A549 (cell line): ENCODE measurements around the gene CD99. TPM values are rescaled to one million over a fixed set of nuclear protein-coding genes. Genes with fewer than 3 reads are reported as not detected.

Experiments used
- ATAC-seq, 2 experiments: fragments of 200-7000 bp in 1 of 2; fragments of >200 bp in 1 of 2; cut with Nextera tagmentation in 1 of 2; cut with Tn5 transposase in 1 of 2; 3 replicates each; pipeline versions ENCODE4 v1.8.0 to v1.9.1; 2018 to 2020; ENCODE audit warnings: mild to moderate bottlenecking in 1 of 2, moderate library complexity in 1 of 2
- CTCF ChIA-PET: fragments of 300-600 bp; sonication (Branson Sonifier 250); formaldehyde crosslinking; extraction: SDS; loops from one replicate; lab custom pipeline; 2021; ENCODE audit warnings: antibody characterized with exemption, inconsistent platforms; lab: Yijun Ruan, JAX
- POLR2A ChIA-PET: fragments of 350-600 bp; formaldehyde crosslinking; extraction: SDS; loops from one replicate; lab custom pipeline; 2021; ENCODE audit warnings: antibody characterized with exemption, inconsistent platforms; lab: Yijun Ruan, JAX
- DNase-seq, 2 experiments: peaks; one replicate each; pipeline versions ENCODE4 v3.0.0 to v3.0.0-alpha.2; 2011 to 2016; ENCODE audit warnings: low read depth in 1 of 2, low spot score in 1 of 2
- FAIRE-seq: peaks from 2 replicates; lab custom pipeline; 2011; peaks lifted over from hg19 to GRCh38; lab: Jason Lieb, UNC
- H3K27ac ChIP-seq, 2 experiments: fragments of >200 bp; sonication (Bioruptor Twin); formaldehyde crosslinking; 3 replicates each; pipeline ENCODE4 v1.5.1; 2016 to 2017
- H3K4me1 ChIP-seq: fragments of >200 bp; sonication (Bioruptor Twin); formaldehyde crosslinking; 3 replicates; pipeline ENCODE4 v1.6.1; 2016
- H3K4me2 ChIP-seq: fragments of >200 bp; sonication (Bioruptor Twin); formaldehyde crosslinking; 3 replicates; pipeline ENCODE4 v1.6.1; 2016
- H3K4me3 ChIP-seq: fragments of >200 bp; sonication (Bioruptor Twin); formaldehyde crosslinking; 3 replicates; pipeline ENCODE4 v1.5.1; 2016
- H3K9me3 ChIP-seq: fragments of >200 bp; sonication (Bioruptor Twin); formaldehyde crosslinking; 3 replicates; pipeline ENCODE4 v1.6.1; 2016
- BCL3 ChIP-seq: fragments of >200 bp; sonication (Bioruptor Twin); formaldehyde crosslinking; IDR thresholded peaks from 3 replicates; pipeline ENCODE4 v1.6.1; 2016
- CBX2 ChIP-seq: fragments of 200-600 bp; sonication (generic); IDR thresholded peaks from 2 replicates; pipeline ENCODE4 v1.6.1; 2016; ENCODE audit warnings: low read depth, mild to moderate bottlenecking, borderline replicate concordance
- CTCF ChIP-seq: fragments of >200 bp; sonication (Bioruptor Twin); formaldehyde crosslinking; IDR thresholded peaks from 3 replicates; pipeline ENCODE4 v1.5.1; 2016
- HES2 ChIP-seq: fragments of >200 bp; sonication (Bioruptor Twin); formaldehyde crosslinking; IDR thresholded peaks from 2 replicates; pipeline ENCODE4 v1.6.1; 2016
- HOXA7 ChIP-seq: fragments of 250-450 bp; sonication (Bioruptor Pico); IDR thresholded peaks from 2 replicates; pipeline ENCODE4 v1.5.0; 2020; ENCODE audit warnings: mild to moderate bottlenecking, moderate library complexity
- JUNB ChIP-seq: fragments of >200 bp; sonication (Bioruptor Twin); formaldehyde crosslinking; IDR thresholded peaks from 2 replicates; pipeline ENCODE4 v1.6.1; 2016
- KDM5A ChIP-seq: fragments of 200-600 bp; sonication (generic); IDR thresholded peaks from 2 replicates; pipeline ENCODE4 v1.6.1; 2016; ENCODE audit warnings: antibody characterized with exemption, mild to moderate bottlenecking
- MAX ChIP-seq: IDR thresholded peaks from 2 replicates; pipeline ENCODE4 v1.6.1; 2012
- NFE2L2 ChIP-seq: fragments of 150-350 bp; conservative IDR thresholded peaks from 2 replicates; pipeline ENCODE4 v1.6.1; 2014; ENCODE audit warnings: low read length
- NPAS2 ChIP-seq: fragments of 250-450 bp; sonication (Bioruptor Pico); IDR thresholded peaks from 2 replicates; pipeline ENCODE4 v1.8.0; 2022; ENCODE audit warnings: mild to moderate bottlenecking, moderate library complexity, borderline replicate concordance
- PHF8 ChIP-seq: fragments of 200-600 bp; sonication (generic); IDR thresholded peaks from 2 replicates; pipeline ENCODE4 v1.6.1; 2016; ENCODE audit warnings: low read depth, mild to moderate bottlenecking, antibody characterized with exemption, moderate library complexity, borderline replicate concordance
- RAD21 ChIP-seq, 2 experiments: fragments of >200 bp in 1 of 2; sonication (Bioruptor Twin) in 1 of 2; formaldehyde crosslinking in 1 of 2; IDR thresholded peaks in 1 of 2; conservative IDR thresholded peaks in 1 of 2; 2 replicates in 1 of 2; 3 replicates in 1 of 2; pipeline ENCODE4 v1.6.1; 2012 to 2018; ENCODE audit warnings: inconsistent platforms in 1 of 2
- SMC3 ChIP-seq: fragments of >200 bp; sonication (Bioruptor Twin); formaldehyde crosslinking; IDR thresholded peaks from 3 replicates; pipeline ENCODE4 v1.6.1; 2018; ENCODE audit warnings: inconsistent platforms
- SREBF2 ChIP-seq: fragments of 450-650 bp; IDR thresholded peaks from 2 replicates; pipeline ENCODE4 v1.6.1; 2014; ENCODE audit warnings: mild to moderate bottlenecking, moderate library complexity
- TP53 ChIP-seq: fragments of 250-450 bp; sonication (Bioruptor Pico); IDR thresholded peaks from 2 replicates; pipeline ENCODE4 v1.5.0; 2021; ENCODE audit warnings: mild to moderate bottlenecking, moderate library complexity
- WGBS: methylation state at CpG from one replicate; pipeline ENCODE4 v1.1.6; 2017; ENCODE audit errors: missing lambda C conversion rate; 5-methylcytosine and 5-hydroxymethylcytosine counted together
- polyA plus RNA-seq, 4 experiments: library from polyadenylated mRNA; depleted of rRNA in 3 of 4; stranded (reverse); fragments of >200 nt; fragmentation: RNase III in 1 of 4; extraction: RNeasy Plus Mini Kit Qiagen cat#74134 plus additional on column Dnase treatment in 1 of 4; gene quantifications; 2 replicates in 3 of 4; 3 replicates in 1 of 4; pipeline ENCODE4 v1.2.3, GENCODE V29; 2011 to 2017

CD99 gene
- polyA plus RNA-seq, 2 of the 4 experiments (the other 2 are of a cell fraction): 136 to 172 TPM

GRCh38 chrX:2650037-2650436, 41.1 kb upstream of the CD99 start (continued):
- no peak for TF ChIP-seq BCL3
- TF ChIP-seq, all 56 proteins: peak for 0

- DNase-seq: no peak
- FAIRE-seq: no peak
- TF ChIP-seq TP53 (CRISPR knock-in tag): no peak
- TF ChIP-seq JUNB: no peak
- TF ChIP-seq, all 56 proteins: peak for 0
- H3K27ac ChIP-seq: no peak overlapping the region
- WGBS: 86% methylated on average over 7 of the region's 7 CpGs
- CTCF ChIA-PET: no interaction called here
- H3K4me2 ChIP-seq: no peak overlapping the region
- POLR2A ChIA-PET: no interaction called here
- H3K9me3 ChIP-seq: no peaks in the 10 kb centered on the region
- ATAC-seq: no peak
- peaks cover 8% of the 10 kb centered on the region for H3K4me1 ChIP-seq
- H3K4me3 ChIP-seq: no peak overlapping the region
Measured at GRCh38 chrX:2650865-2651264, 40.2 kb upstream of the CD99 start.

- CTCF ChIA-PET: no interaction called here
- POLR2A ChIA-PET: no interaction called here
- ATAC-seq (0 out of 6 replicates have a peak, but pooled peaks of 1 of the 2 experiments have one; percentile 31), FAIRE-seq (no peak), DNase-seq (peak in 1 of 2 experiments; percentile 13)
- TF ChIP-seq NPAS2 (no peak), MAX (no peak), CBX2 (no peak), SREBF2 (no peak), NFE2L2 (no peak), SMC3 (no peak), HES2 (no peak), BCL3 (no peak), HOXA7 (CRISPR knock-in tag) (no peak), CTCF (no peak), KDM5A (no peak)
- no peak overlapping the region for H3K4me3 ChIP-seq
- 92% methylated on average over 6 of the region's 6 CpGs for WGBS
- H3K9me3 ChIP-seq: no peaks in the 10 kb centered on the region
- peaks cover 8% of the 10 kb centered on the region for H3K4me1 ChIP-seq
- no peak overlapping the region for H3K27ac ChIP-seq
- no peak overlapping the region for H3K4me2 ChIP-seq
Measured at GRCh38 chrX:2652106-2652505, 39.0 kb upstream of the CD99 start.

GRCh38 chrX:2654436-2655340, 36.4 kb upstream of the CD99 start:
- no peak for FAIRE-seq
- peak; percentile 10 to 56 for DNase-seq
- ATAC-seq: peak; percentile 71 to 73; a peak in 5 of 6 replicates
- ChIA-PET POLR2A (no interaction called here), CTCF (no interaction called here)
- Histone ChIP-seq H3K9me3 (no peaks in the 10 kb centered on the region), H3K27ac (no peak overlapping the region), H3K4me1 (peaks cover 8% of the 10 kb centered on the region), H3K4me2 (peak overlapping the region; percentile 45; the same call in 2 of the 3 replicates), H3K4me3 (no peak overlapping the region)
- 56% methylated on average over 13 of the region's 13 CpGs for WGBS
- TF ChIP-seq CTCF (peak; percentile 13; the same call in 1 of the 3 replicates), PHF8 (no peak), RAD21 (conservative IDR thresholded peaks at IDR 0.05 in 1 of 2, IDR thresholded peaks at IDR 0.05 in 1 of 2) (peak; percentile 44 to 49; a peak in 4 of 5 replicates)
